Upper lobe of left lung (tissue), 6 donors: ENCODE results near the gene KHNYN. TPM values are rescaled to one million over a fixed set of nuclear protein-coding genes. Genes with fewer than 3 reads are reported as not detected.
"Not testable (repeated sequence)": the region's sequence is repeated elsewhere in the genome, so short reads cannot be mapped to it uniquely, and the experiment has no call there.

ENCODE experiments used
- ATAC-seq, 2 donors: fragments of 200-7000 bp; cut with Tn5 transposase; one replicate each; pipeline ENCODE4 v1.9.1; 2022; ENCODE audit warnings: mild to moderate bottlenecking in 2 of 2, moderate library complexity in 2 of 2; ENCODE audit not compliant: low FRiP score in 2 of 2
- DNase-seq, 2 donors: peaks; one replicate each; pipeline ENCODE4 v3.0.0-alpha.2; 2019 to 2020
- H3K27ac ChIP-seq, 4 donors: fragments of 200-600 bp; sonication (generic); one replicate each; pipeline ENCODE4 v1.5.1; 2016 to 2019
- H3K27me3 ChIP-seq, 4 donors: fragments of 200-600 bp; sonication (generic); one replicate each; pipeline ENCODE4 v1.5.1; 2017 to 2019
- H3K36me3 ChIP-seq, 4 donors: fragments of 200-600 bp; sonication (generic); one replicate each; pipeline ENCODE4 v1.5.1; 2016 to 2019
- H3K4me1 ChIP-seq, 4 donors: fragments of 200-600 bp; sonication (generic); one replicate each; pipeline ENCODE4 v1.5.1; 2018 to 2019
- H3K4me3 ChIP-seq, 4 donors: fragments of 200-600 bp; sonication (generic); one replicate each; pipeline ENCODE4 v1.5.1; 2017 to 2019; ENCODE audit warnings: mild to moderate bottlenecking in 2 of 4, moderate library complexity in 1 of 4
- H3K9me3 ChIP-seq, 4 donors: fragments of 200-600 bp; sonication (generic); one replicate each; pipeline ENCODE4 v1.5.1; 2018 to 2019
- CTCF ChIP-seq, 6 experiments: fragments of 450-650 bp in 4 of 6; fragments of 200-600 bp in 2 of 6; sonication (generic) in 2 of 6; IDR thresholded peaks; one replicate each; pipeline ENCODE4 v1.5.1; 2016 to 2019; ENCODE audit warnings: antibody characterized with exemption in 6 of 6
- EP300 ChIP-seq, 4 donors: sonication (generic); formaldehyde crosslinking; IDR thresholded peaks; one replicate each; pipeline ENCODE4 v1.5.1; 2017; ENCODE audit warnings: antibody characterized with exemption in 4 of 4, control low read depth in 2 of 4
- POLR2A ChIP-seq, 4 donors: fragments of 450-650 bp; IDR thresholded peaks; one replicate each; pipeline ENCODE4 v1.5.1; 2016 to 2017; ENCODE audit warnings: antibody characterized with exemption in 4 of 4, mild to moderate bottlenecking in 2 of 4
- POLR2AphosphoS5 ChIP-seq, 2 donors: sonication (generic); formaldehyde crosslinking; IDR thresholded peaks; one replicate each; pipeline ENCODE4 v1.5.1; 2017; ENCODE audit warnings: antibody characterized with exemption in 2 of 2
- WGBS, 2 donors: methylation state at CpG; one replicate each; pipeline ENCODE4 v1.1.5; 2017 to 2018; 5-methylcytosine and 5-hydroxymethylcytosine counted together
- total RNA-seq, 6 donors: library from RNA; depleted of rRNA in 4 of 6; stranded (reverse); fragments of >200 nt in 4 of 6; gene quantifications; one replicate each; pipeline versions ENCODE4 v1.1.0 to v1.2.1, GENCODE V29; 2016 to 2021
- donor health status: DM: no; HTN: no; CAD: no; lungs with moderate emphysema.
- donor health status: DM: no; HTN: yes; CAD: no; lungs with severe emphysema.

Gene KHNYN
- total RNA-seq, 6 donors from 2014 or later: 43.9 to 136 (median 66.4) TPM

- TF ChIP-seq POLR2A (IDR thresholded peaks at IDR 0.05) (no peak), CTCF (IDR thresholded peaks at IDR 0.05) (no peak), EP300 (IDR thresholded peaks at IDR 0.05) (no peak), POLR2AphosphoS5 (IDR thresholded peaks at IDR 0.05) (no peak)
- Histone ChIP-seq H3K36me3 (no peaks in the 10 kb centered on the region), H3K27me3 (no peaks in the 10 kb centered on the region), H3K4me1 (peaks cover 9 to 14% (median 11%) of the 10 kb centered on the region in 4 donors), H3K4me3 (no peak overlapping the region), H3K27ac (no peak overlapping the region), H3K9me3 (no peaks in the 10 kb centered on the region)
- DNase-seq: no peak
- 80 to 88% methylated on average over 4 of the region's 4 CpGs for WGBS, 2 donors
- no peak for ATAC-seq
These were observed 44.2 kb upstream of the KHNYN start for GRCh38 chr14:24385524-24385923.

DNA sequence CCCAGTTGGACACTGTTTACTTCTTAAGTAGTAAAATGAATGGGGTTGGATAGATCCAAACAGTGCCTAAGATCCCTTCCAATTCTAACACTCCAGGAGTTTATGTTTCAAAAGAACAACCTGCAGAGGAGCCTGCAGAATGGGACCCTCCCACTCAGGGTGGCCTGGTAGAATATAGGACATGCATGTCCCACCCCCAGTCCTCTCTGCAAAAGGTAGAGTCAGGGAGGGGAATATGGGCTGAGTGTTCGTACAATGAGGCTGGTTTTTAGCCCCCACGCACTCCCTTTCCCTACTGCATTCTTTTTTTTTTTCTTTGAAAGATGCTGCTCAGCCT lies 42.8 kb upstream of the KHNYN start:
- TF ChIP-seq CTCF (IDR thresholded peaks at IDR 0.05) (no peak), POLR2A (IDR thresholded peaks at IDR 0.05) (no peak), EP300 (IDR thresholded peaks at IDR 0.05) (no peak), POLR2AphosphoS5 (IDR thresholded peaks at IDR 0.05) (no peak)
- no peaks in the 10 kb centered on the region for H3K9me3 ChIP-seq
- no peaks in the 10 kb centered on the region for H3K27me3 ChIP-seq
- 85 to 92% methylated on average over 2 of the region's 2 CpGs for WGBS, 2 donors
- ATAC-seq: no peak
- no peaks in the 10 kb centered on the region for H3K36me3 ChIP-seq
- no peak overlapping the region for H3K27ac ChIP-seq
- peaks cover 9 to 24% (median 11%) of the 10 kb centered on the region in 4 donors for H3K4me1 ChIP-seq
- no peak for DNase-seq
- no peak overlapping the region for H3K4me3 ChIP-seq

GRCh38 chr14:24387579-24387978 lies 42.2 kb upstream of the KHNYN start:
- not testable (repeated sequence) for H3K27ac ChIP-seq, H3K4me3 ChIP-seq, H3K9me3 ChIP-seq, H3K27me3 ChIP-seq, H3K36me3 ChIP-seq, ATAC-seq, DNase-seq
- WGBS, 2 donors: 86 to 89% methylated on average over 5 of the region's 5 CpGs
- peaks cover 9 to 30% (median 13%) of the 10 kb centered on the region in 4 donors for H3K4me1 ChIP-seq

DNA sequence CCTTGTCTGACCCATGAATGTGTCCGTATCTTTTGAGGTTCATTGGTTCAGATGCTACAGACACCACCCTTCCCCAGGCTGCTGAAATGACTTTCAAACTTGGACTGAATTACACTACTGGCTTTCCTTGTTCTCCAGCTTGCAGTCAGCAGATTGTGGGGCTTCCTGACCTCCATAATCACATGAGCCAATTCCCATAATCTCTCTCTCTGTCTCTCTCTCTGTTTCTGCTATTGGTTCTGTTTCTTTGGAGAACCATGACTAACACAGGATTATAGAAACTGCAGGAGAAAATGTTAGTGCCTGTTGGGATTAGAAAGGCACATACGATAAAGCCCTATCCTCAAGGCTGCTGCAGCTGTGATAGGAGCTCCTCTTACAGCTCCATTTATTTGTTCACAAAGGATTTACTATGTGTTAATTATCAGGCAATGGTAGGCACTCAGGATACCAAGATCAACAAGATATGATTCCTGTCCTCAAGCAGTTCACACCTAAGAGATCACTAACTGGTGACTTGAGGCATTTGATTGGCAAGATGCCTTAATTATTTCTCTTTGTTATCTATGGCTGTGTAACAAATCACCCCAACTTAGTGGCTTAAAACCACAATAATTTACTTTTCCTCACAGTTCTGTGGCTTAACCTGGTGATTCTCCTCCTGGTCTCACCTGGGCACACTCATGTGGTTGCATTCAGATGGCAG lies 41.1 kb upstream of the KHNYN start:
- no peaks in the 10 kb centered on the region for H3K9me3 ChIP-seq
- TF ChIP-seq EP300 (IDR thresholded peaks at IDR 0.05) (no peak), POLR2A (IDR thresholded peaks at IDR 0.05) (no peak), POLR2AphosphoS5 (IDR thresholded peaks at IDR 0.05) (no peak), CTCF (IDR thresholded peaks at IDR 0.05) (no peak)
- 81 to 92% methylated on average over 2 of the region's 2 CpGs for WGBS, 2 donors
- ATAC-seq (no peak), DNase-seq (no peak)
- no peak overlapping the region for H3K4me3 ChIP-seq
- H3K36me3 ChIP-seq: no peaks in the 10 kb centered on the region
- H3K4me1 ChIP-seq: peaks cover 9 to 30% (median 13%) of the 10 kb centered on the region in 4 donors
- peak overlapping the region in 1 of 4 donors; percentile 19 for H3K27ac ChIP-seq
- no peaks in the 10 kb centered on the region for H3K27me3 ChIP-seq

DNA sequence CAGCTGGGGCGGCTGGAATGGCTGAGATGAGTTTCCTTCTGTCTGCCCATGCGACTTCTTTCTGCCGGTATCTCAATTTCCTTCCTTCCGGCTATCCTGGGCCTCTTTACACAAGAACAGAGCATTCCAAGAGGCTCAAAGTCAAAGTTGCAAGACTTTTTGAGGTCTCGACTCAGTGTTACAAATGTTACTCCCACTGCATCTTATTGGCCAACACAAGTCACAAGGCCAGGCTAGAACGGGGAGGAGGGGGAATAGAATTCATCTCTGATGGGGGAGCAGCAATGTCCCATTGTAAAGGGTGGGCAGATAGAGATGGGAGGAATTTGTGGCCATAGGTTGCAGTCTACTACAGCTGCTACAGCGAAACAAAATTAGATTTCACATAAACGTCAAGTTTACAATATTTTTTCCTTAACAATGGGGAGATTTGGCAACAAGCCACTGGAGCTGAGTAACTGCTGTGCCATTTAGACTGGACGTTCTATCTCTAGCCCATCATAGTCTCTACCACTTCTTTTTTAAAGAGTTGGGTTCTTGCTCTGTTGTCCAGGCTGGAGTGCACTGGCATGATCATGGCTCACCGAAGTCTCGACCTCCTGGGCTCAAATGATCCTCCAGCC lies 40.4 kb upstream of the KHNYN start:
- Histone ChIP-seq H3K4me1 (peaks cover 9 to 30% (median 13%) of the 10 kb centered on the region in 4 donors), H3K27me3 (no peaks in the 10 kb centered on the region), H3K9me3 (no peaks in the 10 kb centered on the region), H3K36me3 (no peaks in the 10 kb centered on the region), H3K4me3 (no peak overlapping the region), H3K27ac (peak overlapping the region in 1 of 4 donors; percentile 19)
- ATAC-seq (no peak), DNase-seq (no peak)
- 44% methylated on average over 11 of the region's 11 CpGs for WGBS, 2 donors
- TF ChIP-seq POLR2A (IDR thresholded peaks at IDR 0.05) (no peak), POLR2AphosphoS5 (IDR thresholded peaks at IDR 0.05) (no peak), EP300 (IDR thresholded peaks at IDR 0.05) (no peak), CTCF (IDR thresholded peaks at IDR 0.05) (no peak)
